Ovary (tissue), 9 donors: Measurements from ENCODE around the gene GRIFIN. TPM values are rescaled to one million over a fixed set of nuclear protein-coding genes. Genes with fewer than 3 reads are reported as not detected.

Experiments used
- DNase-seq, 5 donors: peaks; one replicate each; pipeline ENCODE4 v3.0.0-alpha.2; 2019 to 2020
- H3K27ac ChIP-seq, 2 donors: fragments of 200-600 bp; one replicate each; pipeline versions ENCODE4 v1.5.1 to v1.8.0; 2019 to 2022
- H3K27me3 ChIP-seq: fragments of 200-600 bp; one replicate; pipeline ENCODE4 v1.8.0; 2022
- H3K36me3 ChIP-seq: fragments of 200-600 bp; sonication (generic); one replicate; pipeline ENCODE4 v1.5.1; 2019
- H3K4me1 ChIP-seq: one replicate; pipeline ENCODE4 v1.8.1; 2013; ENCODE audit warnings: mild to moderate bottlenecking, moderate library complexity; ENCODE audit not compliant: insufficient read depth
- H3K4me3 ChIP-seq: fragments of 200-600 bp; sonication (generic); one replicate; pipeline ENCODE4 v1.5.1; 2017
- H3K9me3 ChIP-seq, 2 donors: fragments of 200-600 bp in 1 of 2; sonication (generic) in 1 of 2; one replicate each; pipeline versions ENCODE4 v1.5.1 to v1.8.1; 2013 to 2019; ENCODE audit warnings: mild to moderate bottlenecking in 1 of 2, moderate library complexity in 1 of 2
- CTCF ChIP-seq, 3 donors: fragments of 450-650 bp in 2 of 3; fragments of 200-600 bp in 1 of 3; IDR thresholded peaks; one replicate each; pipeline versions ENCODE4 v1.5.1 to v1.8.0; 2016 to 2022; ENCODE audit warnings: antibody characterized with exemption in 3 of 3, mild to moderate bottlenecking in 1 of 3
- EP300 ChIP-seq: sonication (generic); formaldehyde crosslinking; IDR thresholded peaks from one replicate; pipeline ENCODE4 v1.6.1; 2017; ENCODE audit warnings: antibody characterized with exemption
- POLR2A ChIP-seq: fragments of 450-650 bp; IDR thresholded peaks from one replicate; pipeline ENCODE4 v1.6.1; 2017; ENCODE audit warnings: antibody characterized with exemption, mild to moderate bottlenecking, moderate library complexity
- WGBS, 3 donors: extraction: QIAGEN DNeasy Blood & Tissue Kit in 1 of 3; methylation state at CpG; one replicate each; pipeline versions ENCODE4 v1.1.5 to v1.1.7; 2013 to 2017; 5-methylcytosine and 5-hydroxymethylcytosine counted together
- intact Hi-C, 4 donors: fragments of 100-400 bp; cut with DNase I; formaldehyde crosslinking; loops; one replicate each; pipeline versions ENCODE4 v1.11.0 to v1.15.1; 2022 to 2023
- polyA plus RNA-seq, 2 donors: library from polyadenylated mRNA; stranded (reverse); fragments of 200-250 nt in 1 of 2; fragments of 350-450 nt in 1 of 2; fragmentation: Illumina TruSeq in 1 of 2; extraction: RNeasy Lipid Tissue Mini Kit (QIAGEN cat#74804) in 1 of 2; gene quantifications; one replicate each; pipeline ENCODE4 v1.2.3, GENCODE V29; 2013 to 2014
- total RNA-seq, 7 donors: library from RNA; depleted of rRNA in 2 of 7; stranded (reverse); fragments of >200 nt in 2 of 7; fragmentation: NEBNext Ultra II Directional in 3 of 7; extraction: Animal tissue kit (Norgen Biotek cat#: 25700) in 3 of 7; gene quantifications; one replicate each; pipeline versions ENCODE4 v1.1.0 to v1.2.4, GENCODE V29; 2016 to 2023
- donor health status: DM: no; HTN: no; CAD: no; lungs with moderate emphysema.
- donor health status: DM: no; HTN: no; CAD: no.
- donor health status: Bipolar disorder and iron deficiency.
- donor health status: DM: yes; HTN: yes; CAD: no.
- donor health status: DM: no; HTN: no; CAD: no.
- donor health status: DM: yes; HTN: yes; CAD: no.

The GRIFIN gene
- total and polyA plus RNA-seq, 9 donors, result not detected

- TF ChIP-seq POLR2A, result no peak
- TF ChIP-seq EP300, result no peak
- TF ChIP-seq CTCF (IDR thresholded peaks at IDR 0.05), result no peak
- Histone ChIP-seq H3K4me1 (peaks cover 9% of the 10 kb centered on the region), H3K27me3 (no peaks in the 10 kb centered on the region), H3K36me3 (no peaks in the 10 kb centered on the region), H3K4me3 (peak overlapping the region; percentile 35), H3K27ac (no peak overlapping the region), H3K9me3 (no peaks in the 10 kb centered on the region)
- WGBS, 3 donors, result 8 to 11% (median 10%) methylated on average over 17 to 37 of the region's 37 CpGs
- no peak for DNase-seq
- intact Hi-C loops, result no loop called here
Observed at GRCh38 chr7:2520131-2520760, 44.0 kb upstream of the GRIFIN start.

GRCh38 chr7:2519119-2519930, 43.1 kb upstream of the GRIFIN start, which contains the start of gene LFNG:
Gene LFNG, plus strand, starts transcription at chr7:2519774. Its CDS starts 88 bp downstream, at chr7:2519862.
- TF ChIP-seq POLR2A, result peak; percentile 53
- TF ChIP-seq CTCF (IDR thresholded peaks at IDR 0.05), result no peak
- no peak for TF ChIP-seq EP300
- peak within 1 kb of the TSS; percentile 35 for H3K4me3 ChIP-seq
- H3K4me1 ChIP-seq, result peaks cover 9% of the 10 kb centered on the region
- H3K36me3 ChIP-seq, result no peaks in the 10 kb centered on the region
- no peaks in the 10 kb centered on the region for H3K9me3 ChIP-seq
- DNase-seq, result peak; percentile 76 to 88 (median 85)
- intact Hi-C loops, result no loop called here
- WGBS, 3 donors, result 0 to 1% (median 1%) methylated on average over 48 to 95 of the region's 95 CpGs
- no peak within 1 kb of the TSS for H3K27ac ChIP-seq
- H3K27me3 ChIP-seq, result no peaks in the 10 kb centered on the region

GRCh38 chr7:2518737-2519118, 42.5 kb upstream of the GRIFIN start:
- intact Hi-C loops, result no loop called here
- peaks cover 5% of the 10 kb centered on the region for H3K4me1 ChIP-seq
- TF ChIP-seq CTCF (IDR thresholded peaks at IDR 0.05) (no peak), EP300 (no peak), POLR2A (no peak)
- no peak overlapping the region for H3K27ac ChIP-seq
- WGBS, 3 donors, result 4 to 8% (median 5%) methylated on average over 32 to 41 of the region's 41 CpGs
- no peaks in the 10 kb centered on the region for H3K27me3 ChIP-seq
- no peaks in the 10 kb centered on the region for H3K36me3 ChIP-seq
- no peak for DNase-seq
- peak overlapping the region; percentile 35 for H3K4me3 ChIP-seq
- no peaks in the 10 kb centered on the region for H3K9me3 ChIP-seq

GRCh38 chr7:2517678-2518507, 41.7 kb upstream of the GRIFIN start:
- TF ChIP-seq EP300, result no peak
- TF ChIP-seq CTCF (IDR thresholded peaks at IDR 0.05), result no peak
- no peak for TF ChIP-seq POLR2A
- H3K9me3 ChIP-seq, result no peaks in the 10 kb centered on the region
- no peak overlapping the region for H3K4me3 ChIP-seq
- peaks cover 5% of the 10 kb centered on the region for H3K4me1 ChIP-seq
- no peaks in the 10 kb centered on the region for H3K27me3 ChIP-seq
- no peaks in the 10 kb centered on the region for H3K36me3 ChIP-seq
- intact Hi-C loops, result no loop called here
- DNase-seq, result no peak
- WGBS, 3 donors, result 38 to 44% (median 39%) methylated on average over 18 of the region's 18 CpGs
- H3K27ac ChIP-seq, result no peak overlapping the region
